Anterior cingulate cortex (tissue), 58 donors: ENCODE data around the gene PPHLN1.
"Not testable (repeated sequence)": the region's sequence is repeated elsewhere in the genome, so short reads cannot be mapped to it uniquely, and the experiment has no call there.

ENCODE experiments used
- DNase-seq, 58 donors: peaks; one replicate each; lab custom pipeline; 2025; lab: John Stamatoyannopoulos, UW

Gene PPHLN1

GRCh38 chr12:42364692-42365091 is 38.7 kb downstream of the PPHLN1 start:
- DNase-seq: no peak

- no peak for DNase-seq
These were observed 39.5 kb downstream of the PPHLN1 start for GRCh38 chr12:42365486-42365885.

- DNase-seq: no peak
These were observed 44.0 kb downstream of the PPHLN1 start for GRCh38 chr12:42370013-42370412.

- peak in 2 of 58 donors; percentile 5 to 43 for DNase-seq
These were observed 46.3 kb downstream of the PPHLN1 start for GRCh38 chr12:42372154-42372791.

- no peak for DNase-seq
These were observed 47.7 kb downstream of the PPHLN1 start for GRCh38 chr12:42373669-42374068.

- no peak for DNase-seq
These were observed 54.8 kb downstream of the PPHLN1 start for GRCh38 chr12:42380733-42381132.

GRCh38 chr12:42382013-42382696 is 56.2 kb downstream of the PPHLN1 start:
- no peak for DNase-seq

- DNase-seq: no peak
These were observed 59.4 kb downstream of the PPHLN1 start for GRCh38 chr12:42385326-42385841.

- DNase-seq: no peak
These were observed 60.3 kb downstream of the PPHLN1 start for GRCh38 chr12:42386308-42386707.

GRCh38 chr12:42388086-42388485 is 62.1 kb downstream of the PPHLN1 start:
- DNase-seq: not testable (repeated sequence)

GRCh38 chr12:42394429-42394828 is 68.5 kb downstream of the PPHLN1 start:
- no peak for DNase-seq

GRCh38 chr12:42396473-42397259 is 70.7 kb downstream of the PPHLN1 start:
- no peak for DNase-seq

GRCh38 chr12:42402821-42403411 is 76.9 kb downstream of the PPHLN1 start:
- DNase-seq: no peak

GRCh38 chr12:42407306-42407705 is 81.3 kb downstream of the PPHLN1 start:
- DNase-seq: no peak

- no peak for DNase-seq
These were observed 83.5 kb downstream of the PPHLN1 start for GRCh38 chr12:42409471-42409870.

- DNase-seq: no peak
These were observed 84.4 kb downstream of the PPHLN1 start for GRCh38 chr12:42410340-42410739.

- no peak for DNase-seq
These were observed 94.4 kb downstream of the PPHLN1 start for GRCh38 chr12:42420395-42420794.

GRCh38 chr12:42421844-42422779 is 96.1 kb downstream of the PPHLN1 start:
- DNase-seq: no peak

- no peak for DNase-seq
These were observed 96.8 kb downstream of the PPHLN1 start for GRCh38 chr12:42422785-42423184.

GRCh38 chr12:42426746-42427145 is 100.8 kb downstream of the PPHLN1 start:
- no peak for DNase-seq
